GM19035 (cell line): Measurements from ENCODE around the gene TRIM40.

Experiments
- ATAC-seq: cut with Tn5 transposase; IDR thresholded peaks from one replicate; pipeline ENCODE4 v1.9.1; 2021; ENCODE audit not compliant: unreplicated experiment

The TRIM40 gene

GRCh38 chr6:30194797-30195690, 59.1 kb downstream of the TRIM40 start:
- ATAC-seq = no peak

GRCh38 chr6:30195951-30196350, 60.0 kb downstream of the TRIM40 start:
- no peak for ATAC-seq

- no peak for ATAC-seq
Observed at GRCh38 chr6:30196376-30196775, 60.4 kb downstream of the TRIM40 start.
